Right lobe of liver (tissue), 4 donors: ENCODE data around the gene SLC33A1.

Experiments used
- CTCF ChIP-seq, 4 donors: fragments of 200-600 bp in 3 of 4; fragments of 450-650 bp in 1 of 4; IDR thresholded peaks; one replicate each; pipeline versions ENCODE4 v1.5.1 to v1.8.0; 2016 to 2022; ENCODE audit warnings: antibody characterized with exemption in 4 of 4, mild to moderate bottlenecking in 2 of 4
- POLR2A ChIP-seq: fragments of 450-650 bp; IDR thresholded peaks from one replicate; pipeline ENCODE4 v1.6.1; 2017; ENCODE audit warnings: antibody characterized with exemption, mild to moderate bottlenecking
- donor health status: DM: no; HTN: no; CAD: no.
- donor health status: DM: no; HTN: no; CAD: no.
- donor health status: DM: no; HTN: yes; CAD: no.

GRCh38 chr3:155869691-155870090 is 15.5 kb upstream of the SLC33A1 start:
- TF ChIP-seq CTCF (IDR thresholded peaks at IDR 0.05) = no peak
- TF ChIP-seq POLR2A = no peak
